ENCODE data around the gene ROMO1.

ROMO1 gene

GRCh38 chr20:35699127-35699956, at the start of gene ROMO1, which contains the start of gene NFS1:
TSS of gene ROMO1 (plus strand) at chr20:35699405. CDS start at chr20:35699633, 228 bp downstream.
TSS of gene NFS1 (minus strand) at chr20:35699352. CDS start at chr20:35699288, 64 bp downstream.
- Histone ChIP-seq H3K4me3 (ENCODE audit: low read depth in 1 of 2, low read length in 2 of 2) (peak within 1 kb of the TSS; percentile 71 to 95), H3K27ac (ENCODE audit: low read depth, low read length) (peak within 1 kb of the TSS; percentile 96), H3K27me3 (ENCODE audit: control insufficient read depth in 1 of 2, insufficient read depth in 2 of 2, low read length in 2 of 2) (no peaks in the 10 kb centered on the region), H3K36me3 (ENCODE audit: insufficient read depth, low read length) (peaks cover 38% of the 10 kb centered on the region), H3K4me1 (ENCODE audit: insufficient read depth, low read length) (peaks cover 18% of the 10 kb centered on the region), H3K9me3 (ENCODE audit: low read length) (no peaks in the 10 kb centered on the region), H3K9ac (ENCODE audit: low read length) (peak within 1 kb of the TSS; percentile 66)

DNA sequence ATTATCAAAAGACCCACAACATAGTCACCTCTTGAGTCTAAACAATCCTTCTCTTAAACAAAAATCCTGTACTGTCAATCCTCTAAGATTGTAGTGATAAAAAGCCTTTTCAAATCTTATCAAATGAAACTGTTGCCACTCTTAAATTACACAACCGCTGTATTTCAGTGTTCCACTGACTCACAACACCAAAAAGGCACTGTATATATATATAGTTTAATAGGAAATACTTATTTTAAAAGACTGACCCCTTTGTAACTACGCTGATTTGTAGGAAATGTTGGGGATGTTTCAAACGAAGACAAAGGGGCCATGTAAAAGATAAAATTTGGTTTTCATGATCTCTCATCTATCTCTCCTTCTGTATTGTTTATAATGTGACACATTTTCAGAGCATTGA, 48.6 kb upstream of the ROMO1 start:
- peaks cover 45% of the 10 kb centered on the region for H3K4me1 ChIP-seq (ENCODE audit: insufficient read depth, low read length)
- H3K36me3 ChIP-seq (ENCODE audit: insufficient read depth, low read length) = peaks cover 25% of the 10 kb centered on the region
- H3K9me3 ChIP-seq (ENCODE audit: low read length) = no peaks in the 10 kb centered on the region
- H3K27me3 ChIP-seq (ENCODE audit: control insufficient read depth in 1 of 2, insufficient read depth in 2 of 2, low read length in 2 of 2) = no peaks in the 10 kb centered on the region
- H3K9ac ChIP-seq (ENCODE audit: low read length) = no peak overlapping the region
- H3K27ac ChIP-seq (ENCODE audit: low read depth, low read length) = peak overlapping the region; percentile 17
- no peak overlapping the region for H3K4me3 ChIP-seq (ENCODE audit: low read depth in 1 of 2, low read length in 2 of 2)

DNA sequence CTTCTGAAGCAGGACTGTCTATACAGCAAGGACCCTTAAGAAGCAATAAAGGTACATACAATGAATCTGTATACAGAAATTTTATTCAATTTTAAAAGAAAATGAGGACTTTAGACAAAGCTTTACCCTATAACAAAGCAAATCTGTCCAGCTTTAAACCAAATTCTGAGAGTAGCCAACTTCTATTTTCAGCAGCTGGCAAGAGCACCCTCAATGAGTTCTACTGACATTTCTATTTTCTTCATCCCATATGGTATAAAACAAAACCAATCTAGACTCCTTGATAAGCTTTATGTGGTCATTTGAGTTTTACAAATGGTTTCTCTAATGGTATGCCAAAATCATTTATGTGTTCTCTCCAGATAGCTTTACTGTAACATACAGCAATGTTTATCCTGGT, 47.2 kb upstream of the ROMO1 start:
- H3K4me1 ChIP-seq (ENCODE audit: insufficient read depth, low read length) = peaks cover 44% of the 10 kb centered on the region
- peaks cover 25% of the 10 kb centered on the region for H3K36me3 ChIP-seq (ENCODE audit: insufficient read depth, low read length)
- H3K27ac ChIP-seq (ENCODE audit: low read depth, low read length) = no peak overlapping the region
- H3K27me3 ChIP-seq (ENCODE audit: control insufficient read depth in 1 of 2, insufficient read depth in 2 of 2, low read length in 2 of 2) = no peaks in the 10 kb centered on the region
- H3K9me3 ChIP-seq (ENCODE audit: low read length) = no peaks in the 10 kb centered on the region
- H3K9ac ChIP-seq (ENCODE audit: low read length) = no peak overlapping the region
- H3K4me3 ChIP-seq (ENCODE audit: low read depth in 1 of 2, low read length in 2 of 2) = no peak overlapping the region

DNA sequence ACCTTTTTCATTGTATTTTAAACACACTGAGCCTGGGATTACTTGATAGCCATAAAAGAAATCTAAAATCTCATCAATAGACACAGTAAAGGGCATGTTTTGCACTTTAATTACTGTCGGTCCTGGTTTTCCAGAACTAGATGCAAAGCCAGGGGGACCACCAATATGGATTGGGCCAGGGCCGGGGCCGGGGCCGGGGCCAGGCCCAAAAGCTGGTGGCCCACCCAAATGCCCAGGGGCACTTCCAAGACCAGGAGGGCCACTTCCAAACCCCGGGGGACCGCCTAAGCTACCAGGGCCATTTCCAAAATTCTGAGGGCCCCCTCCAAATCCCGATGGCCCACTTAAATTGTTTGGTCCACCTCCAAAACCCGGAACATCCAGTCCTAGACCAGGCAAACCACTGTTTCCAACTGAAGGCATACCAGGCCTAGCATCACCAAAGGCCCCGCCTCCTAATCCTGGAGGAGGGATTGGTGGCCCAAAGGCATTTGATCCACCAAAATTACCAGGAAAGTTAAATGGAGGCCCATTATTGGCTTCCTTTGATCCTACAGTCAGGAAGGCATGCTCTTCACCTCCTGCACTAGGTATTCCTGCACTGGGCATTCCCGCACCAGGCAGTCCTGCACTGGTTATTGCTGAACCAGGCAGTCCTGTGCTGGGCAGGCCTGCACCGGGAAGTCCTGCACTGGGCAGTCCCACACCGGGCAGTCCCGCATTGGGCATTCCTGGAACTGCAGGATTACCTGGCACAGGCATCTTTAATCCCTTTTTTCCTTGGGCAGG, 46.4 kb upstream of the ROMO1 start:
- no peak overlapping the region for H3K27ac ChIP-seq (ENCODE audit: low read depth, low read length)
- no peaks in the 10 kb centered on the region for H3K27me3 ChIP-seq (ENCODE audit: control insufficient read depth in 1 of 2, insufficient read depth in 2 of 2, low read length in 2 of 2)
- H3K4me3 ChIP-seq (ENCODE audit: low read depth in 1 of 2, low read length in 2 of 2) = no peak overlapping the region
- H3K9ac ChIP-seq (ENCODE audit: low read length) = no peak overlapping the region
- no peaks in the 10 kb centered on the region for H3K9me3 ChIP-seq (ENCODE audit: low read length)
- H3K4me1 ChIP-seq (ENCODE audit: insufficient read depth, low read length) = peaks cover 50% of the 10 kb centered on the region
- H3K36me3 ChIP-seq (ENCODE audit: insufficient read depth, low read length) = peaks cover 25% of the 10 kb centered on the region

GRCh38 chr20:35653430-35653734, 45.8 kb upstream of the ROMO1 start:
- peaks cover 25% of the 10 kb centered on the region for H3K36me3 ChIP-seq (ENCODE audit: insufficient read depth, low read length)
- no peak overlapping the region for H3K9ac ChIP-seq (ENCODE audit: low read length)
- no peaks in the 10 kb centered on the region for H3K9me3 ChIP-seq (ENCODE audit: low read length)
- peaks cover 48% of the 10 kb centered on the region for H3K4me1 ChIP-seq (ENCODE audit: insufficient read depth, low read length)
- no peak overlapping the region for H3K27ac ChIP-seq (ENCODE audit: low read depth, low read length)
- no peaks in the 10 kb centered on the region for H3K27me3 ChIP-seq (ENCODE audit: control insufficient read depth in 1 of 2, insufficient read depth in 2 of 2, low read length in 2 of 2)
- H3K4me3 ChIP-seq (ENCODE audit: low read depth in 1 of 2, low read length in 2 of 2) = no peak overlapping the region

DNA sequence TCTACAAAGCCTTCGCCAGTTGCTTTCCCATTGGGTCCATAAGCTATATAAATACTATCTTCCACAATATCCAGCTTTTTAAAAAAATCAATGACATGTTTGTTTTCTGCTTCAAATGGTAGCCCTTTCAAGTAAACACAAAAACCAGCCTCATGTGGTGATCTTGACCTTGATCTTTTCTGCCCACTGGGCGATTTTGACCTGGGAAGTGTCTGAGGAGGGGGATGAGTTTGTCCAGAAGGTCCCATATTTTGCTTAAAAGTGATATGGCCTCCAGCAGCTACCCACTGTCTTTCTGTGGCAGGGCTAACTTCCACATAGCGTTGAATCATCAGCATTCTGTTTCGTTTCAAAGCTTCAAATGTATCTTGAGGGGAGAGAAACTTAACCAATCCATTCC, 45.3 kb upstream of the ROMO1 start:
- Histone ChIP-seq H3K9ac (ENCODE audit: low read length) (no peak overlapping the region), H3K36me3 (ENCODE audit: insufficient read depth, low read length) (peaks cover 25% of the 10 kb centered on the region)

DNA sequence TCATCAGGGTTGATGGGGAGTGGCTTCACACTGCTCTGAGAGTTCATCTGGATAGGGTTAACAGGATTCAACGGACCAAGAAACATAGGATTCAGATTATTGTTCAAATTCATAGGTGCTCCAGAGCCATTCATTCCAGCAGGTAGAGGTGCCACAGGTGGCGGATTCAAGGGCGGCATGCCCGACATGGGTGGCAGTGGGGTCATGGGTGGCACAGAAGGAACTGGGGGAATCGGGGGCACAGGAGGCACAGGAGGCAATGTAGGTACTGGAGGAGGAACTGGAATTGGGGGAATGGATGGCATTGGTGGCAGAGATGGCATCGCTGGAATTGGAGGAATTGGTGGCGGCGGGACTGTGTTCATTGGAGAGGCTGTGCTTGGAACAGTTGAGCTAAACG, 44.8 kb upstream of the ROMO1 start:
- Histone ChIP-seq H3K9me3 (ENCODE audit: low read length) (no peaks in the 10 kb centered on the region), H3K4me3 (ENCODE audit: low read depth in 1 of 2, low read length in 2 of 2) (no peak overlapping the region), H3K36me3 (ENCODE audit: insufficient read depth, low read length) (peaks cover 25% of the 10 kb centered on the region), H3K4me1 (ENCODE audit: insufficient read depth, low read length) (peaks cover 48% of the 10 kb centered on the region), H3K27me3 (ENCODE audit: control insufficient read depth in 1 of 2, insufficient read depth in 2 of 2, low read length in 2 of 2) (no peaks in the 10 kb centered on the region), H3K27ac (ENCODE audit: low read depth, low read length) (no peak overlapping the region), H3K9ac (ENCODE audit: low read length) (no peak overlapping the region)

More for the DNA sequence above, 45.3 kb upstream of the ROMO1 start:
- Histone ChIP-seq H3K9me3 (ENCODE audit: low read length) (no peaks in the 10 kb centered on the region), H3K4me1 (ENCODE audit: insufficient read depth, low read length) (peaks cover 48% of the 10 kb centered on the region), H3K27me3 (ENCODE audit: control insufficient read depth in 1 of 2, insufficient read depth in 2 of 2, low read length in 2 of 2) (no peaks in the 10 kb centered on the region), H3K4me3 (ENCODE audit: low read depth in 1 of 2, low read length in 2 of 2) (no peak overlapping the region), H3K27ac (ENCODE audit: low read depth, low read length) (no peak overlapping the region)

- H3K36me3 ChIP-seq (ENCODE audit: insufficient read depth, low read length) = peaks cover 25% of the 10 kb centered on the region
- peaks cover 46% of the 10 kb centered on the region for H3K4me1 ChIP-seq (ENCODE audit: insufficient read depth, low read length)
- H3K9ac ChIP-seq (ENCODE audit: low read length) = no peak overlapping the region
- H3K9me3 ChIP-seq (ENCODE audit: low read length) = no peaks in the 10 kb centered on the region
- no peak overlapping the region for H3K27ac ChIP-seq (ENCODE audit: low read depth, low read length)
- no peaks in the 10 kb centered on the region for H3K27me3 ChIP-seq (ENCODE audit: control insufficient read depth in 1 of 2, insufficient read depth in 2 of 2, low read length in 2 of 2)
- H3K4me3 ChIP-seq (ENCODE audit: low read depth in 1 of 2, low read length in 2 of 2) = no peak overlapping the region
Measured at GRCh38 chr20:35657271-35657670, 41.9 kb upstream of the ROMO1 start.

GRCh38 chr20:35660122-35660937, 38.9 kb upstream of the ROMO1 start:
- Histone ChIP-seq H3K9me3 (ENCODE audit: low read length) (no peaks in the 10 kb centered on the region), H3K4me1 (ENCODE audit: insufficient read depth, low read length) (peaks cover 47% of the 10 kb centered on the region), H3K27me3 (ENCODE audit: control insufficient read depth in 1 of 2, insufficient read depth in 2 of 2, low read length in 2 of 2) (no peaks in the 10 kb centered on the region), H3K36me3 (ENCODE audit: insufficient read depth, low read length) (no peaks in the 10 kb centered on the region), H3K9ac (ENCODE audit: low read length) (no peak overlapping the region), H3K27ac (ENCODE audit: low read depth, low read length) (no peak overlapping the region), H3K4me3 (ENCODE audit: low read depth in 1 of 2, low read length in 2 of 2) (no peak overlapping the region)

GRCh38 chr20:35661053-35661452, 38.2 kb upstream of the ROMO1 start:
- Histone ChIP-seq H3K27ac (ENCODE audit: low read depth, low read length) (no peak overlapping the region), H3K4me1 (ENCODE audit: insufficient read depth, low read length) (peaks cover 47% of the 10 kb centered on the region), H3K4me3 (ENCODE audit: low read depth in 1 of 2, low read length in 2 of 2) (no peak overlapping the region), H3K9ac (ENCODE audit: low read length) (peak overlapping the region; percentile 8), H3K9me3 (ENCODE audit: low read length) (no peaks in the 10 kb centered on the region), H3K36me3 (ENCODE audit: insufficient read depth, low read length) (no peaks in the 10 kb centered on the region), H3K27me3 (ENCODE audit: control insufficient read depth in 1 of 2, insufficient read depth in 2 of 2, low read length in 2 of 2) (no peaks in the 10 kb centered on the region)

DNA sequence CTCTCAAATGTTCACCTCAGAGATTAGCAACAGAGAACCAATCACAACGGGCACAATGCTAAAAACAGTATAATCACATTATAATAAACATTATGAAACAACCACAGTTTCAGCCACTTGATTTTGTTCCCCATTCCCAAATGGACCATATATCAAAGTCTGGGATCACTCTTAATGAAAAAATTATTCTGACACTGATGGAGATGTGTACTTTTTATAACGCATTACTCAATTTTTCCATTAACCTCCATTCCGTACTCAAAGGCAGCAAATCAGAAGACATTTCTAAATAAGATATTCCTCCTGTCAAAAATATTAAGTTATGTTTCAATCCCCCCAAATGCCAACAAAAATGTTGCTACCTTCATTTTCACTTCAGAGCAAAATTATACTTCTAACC, 37.3 kb upstream of the ROMO1 start:
- peak overlapping the region in 1 of 2 donors; percentile 11 for H3K4me3 ChIP-seq (ENCODE audit: low read depth in 1 of 2, low read length in 2 of 2)
- H3K4me1 ChIP-seq (ENCODE audit: insufficient read depth, low read length) = peaks cover 47% of the 10 kb centered on the region
- H3K36me3 ChIP-seq (ENCODE audit: insufficient read depth, low read length) = no peaks in the 10 kb centered on the region
- no peaks in the 10 kb centered on the region for H3K27me3 ChIP-seq (ENCODE audit: control insufficient read depth in 1 of 2, insufficient read depth in 2 of 2, low read length in 2 of 2)
- H3K9ac ChIP-seq (ENCODE audit: low read length) = peak overlapping the region; percentile 8
- no peak overlapping the region for H3K27ac ChIP-seq (ENCODE audit: low read depth, low read length)
- H3K9me3 ChIP-seq (ENCODE audit: low read length) = no peaks in the 10 kb centered on the region
